Measurements from ENCODE around the gene HMOX2. TPM values are rescaled to one million over a fixed set of nuclear protein-coding genes. Genes with fewer than 3 reads are reported as not detected.

HMOX2 gene
- total and polyA plus RNA-seq, 2 donors (not counting 3 experiments of a cell fraction or from before 2014, with no cell fraction given), result 80.7 to 86.3 TPM

GRCh38 chr16:4538350-4539235 lies 62.4 kb downstream of the HMOX2 start, which contains the start of gene CDIP1:
Gene CDIP1 (minus strand): TSS chr16:4538773. CDS start chr16:4514130, 24,643 bp downstream.
- no TSS peak for BruUV-seq (replicated peaks)
- H3K4me3 ChIP-seq (replicated peaks in 1 of 3; ENCODE audit: insufficient read depth in 1 of 3, low read depth in 1 of 3, low read length in 3 of 3), result peak within 1 kb of the TSS; percentile 50 to 60 (median 57)
- TF ChIP-seq POLR2AphosphoS5 (IDR thresholded peaks at IDR 0.05; ENCODE audit: insufficient read depth, low read depth, low read length) (peak; percentile 87), JUN (IDR thresholded peaks at IDR 0.05; ENCODE audit: borderline replicate concordance, insufficient read depth, insufficient read length, low read depth) (peak; percentile 42), EZH2 (IDR thresholded peaks at IDR 0.05; ENCODE audit: borderline replicate concordance, low read depth, low read length, severe bottlenecking) (peak; percentile 22), MAX (IDR thresholded peaks at IDR 0.05; ENCODE audit: insufficient read depth, insufficient read length) (peak; percentile 100), POLR2A (IDR thresholded peaks at IDR 0.05; ENCODE audit: low read depth, low read length) (peak; percentile 72), FOS (IDR thresholded peaks at IDR 0.05; ENCODE audit: borderline replicate concordance, insufficient read depth, low read length) (no peak), CTCF (IDR thresholded peaks at IDR 0.05; ENCODE audit: extremely low read depth in 1 of 2, insufficient read depth in 1 of 2, low read depth in 1 of 2, low read length in 2 of 2) (peak in 1 of 2 donors; percentile 3), MYC (IDR thresholded peaks at IDR 0.05; ENCODE audit: low read depth, low read length) (peak; percentile 97), GATA2 (IDR thresholded peaks at IDR 0.05; ENCODE audit: insufficient read depth, insufficient read length, low read depth, low read length) (no peak)
- no peaks in the 10 kb centered on the region for H3K9me1 ChIP-seq (replicated peaks; ENCODE audit: control insufficient read depth, extremely low read depth, insufficient read depth, low read length)
- H3K4me2 ChIP-seq (ENCODE audit: insufficient read depth, low read length), result peak within 1 kb of the TSS; percentile 57
- H2AFZ ChIP-seq (ENCODE audit: low read depth, low read length), result peak within 1 kb of the TSS; percentile 75
- H3K4me1 ChIP-seq (ENCODE audit: control insufficient read depth, extremely low read depth, insufficient read depth, low read length), result peaks cover 4% of the 10 kb centered on the region
- H3K27ac ChIP-seq (ENCODE audit: insufficient read depth, low read depth, low read length), result peak within 1 kb of the TSS; percentile 25
- FAIRE-seq (peak; percentile 94), DNase-seq (ENCODE audit: low read depth, low spot score) (peak; percentile 97)
- no peaks in the 10 kb centered on the region for H3K79me2 ChIP-seq (ENCODE audit: control insufficient read depth, insufficient read depth, low read length)
- no peaks in the 10 kb centered on the region for H3K9me3 ChIP-seq (replicated peaks; ENCODE audit: control insufficient read depth, insufficient read depth, low read length)
- peak within 1 kb of the TSS; percentile 64 for H3K9ac ChIP-seq (replicated peaks; ENCODE audit: extremely low read depth, insufficient read depth, low read length)
- H4K20me1 ChIP-seq (replicated peaks; ENCODE audit: control insufficient read depth, extremely low read depth, insufficient read depth, low read length), result no peaks in the 10 kb centered on the region
- dilution Hi-C loops (cut with MboI; ENCODE audit: extremely low pct_ligation_motif_present, low sequenced_read_pairs), result no loop called here
- ChIA-PET POLR2A (no interaction called here), CTCF (interaction anchor here (0.8 to 2.1 kb wide), 4 partner anchors 10 to 33 kb away, joined by 3 to 12 read pairs (median 3); no protein-coding TSS in a partner anchor)
- peaks cover 0 to 2% of the 10 kb centered on the region in 2 experiments for H3K27me3 ChIP-seq (ENCODE audit: control insufficient read depth in 2 of 2, insufficient read depth in 2 of 2, low read length in 2 of 2)
- no peaks in the 10 kb centered on the region for H3K36me3 ChIP-seq (ENCODE audit: control insufficient read depth in 2 of 2, extremely low read depth in 1 of 2, insufficient read depth in 2 of 2, low read length in 2 of 2)
- intact Hi-C loops (cut with micrococcal nuclease), result loop anchor here (2.0 to 5.0 kb wide), 2 partner anchors 62 to 74 kb away; partner anchors contain the start of genes HMOX2 and UBALD1

Data from endothelial cell of umbilical vein (primary cell).